Fibroblast of villous mesenchyme (primary cell): ENCODE results near the gene HMCN2. TPM values are rescaled to one million over a fixed set of nuclear protein-coding genes. Genes with fewer than 3 reads are reported as not detected.
"Not testable (repeated sequence)": the region's sequence is repeated elsewhere in the genome, so short reads cannot be mapped to it uniquely, and the experiment has no call there.

Experiments
- DNase-seq: peaks from one replicate; pipeline ENCODE4 v3.0.0-alpha.2; 2010; ENCODE audit warnings: low read depth
- H3K4me3 ChIP-seq: 2 replicates; pipeline ENCODE4 v1.5.1; 2011; ENCODE audit warnings: low read depth, mild to moderate bottlenecking, low read length
- total RNA-seq: library from RNA; depleted of rRNA; stranded (reverse); fragments of >200 nt; gene quantifications from 2 replicates; pipeline ENCODE4 v1.2.3, GENCODE V29; 2012
- TF ChIP-seq, protein P1 (sequence below): IDR thresholded peaks from 2 replicates; pipeline ENCODE4 v1.5.1; 2012; ENCODE audit warnings: low read depth, mild to moderate bottlenecking, low read length; ENCODE audit not compliant: insufficient read depth

Gene HMCN2
- total RNA-seq, 1 donor, result not detected

DNA sequence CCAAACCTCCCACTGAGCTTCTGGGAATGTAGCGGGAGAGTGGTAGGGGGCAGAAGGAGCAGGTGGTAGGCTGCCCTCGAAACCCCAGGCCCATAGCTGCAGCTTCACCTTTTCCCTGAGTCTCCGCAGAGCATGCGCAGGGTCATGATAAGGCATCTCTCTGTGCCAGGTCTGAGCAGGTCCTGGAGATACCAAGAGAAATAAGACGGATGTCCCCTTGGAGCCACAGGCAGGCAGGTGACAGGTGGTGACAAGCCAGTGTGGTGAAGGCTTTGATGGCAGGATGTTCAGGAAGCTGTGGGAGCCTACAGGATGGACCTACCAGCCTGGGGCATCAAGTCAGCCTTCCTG lies 68.1 kb downstream of the HMCN2 start:
- no peak overlapping the region for H3K4me3 ChIP-seq
- DNase-seq, result no peak
- TF ChIP-seq, protein P1, sequence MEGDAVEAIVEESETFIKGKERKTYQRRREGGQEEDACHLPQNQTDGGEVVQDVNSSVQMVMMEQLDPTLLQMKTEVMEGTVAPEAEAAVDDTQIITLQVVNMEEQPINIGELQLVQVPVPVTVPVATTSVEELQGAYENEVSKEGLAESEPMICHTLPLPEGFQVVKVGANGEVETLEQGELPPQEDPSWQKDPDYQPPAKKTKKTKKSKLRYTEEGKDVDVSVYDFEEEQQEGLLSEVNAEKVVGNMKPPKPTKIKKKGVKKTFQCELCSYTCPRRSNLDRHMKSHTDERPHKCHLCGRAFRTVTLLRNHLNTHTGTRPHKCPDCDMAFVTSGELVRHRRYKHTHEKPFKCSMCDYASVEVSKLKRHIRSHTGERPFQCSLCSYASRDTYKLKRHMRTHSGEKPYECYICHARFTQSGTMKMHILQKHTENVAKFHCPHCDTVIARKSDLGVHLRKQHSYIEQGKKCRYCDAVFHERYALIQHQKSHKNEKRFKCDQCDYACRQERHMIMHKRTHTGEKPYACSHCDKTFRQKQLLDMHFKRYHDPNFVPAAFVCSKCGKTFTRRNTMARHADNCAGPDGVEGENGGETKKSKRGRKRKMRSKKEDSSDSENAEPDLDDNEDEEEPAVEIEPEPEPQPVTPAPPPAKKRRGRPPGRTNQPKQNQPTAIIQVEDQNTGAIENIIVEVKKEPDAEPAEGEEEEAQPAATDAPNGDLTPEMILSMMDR, result no peak

DNA sequence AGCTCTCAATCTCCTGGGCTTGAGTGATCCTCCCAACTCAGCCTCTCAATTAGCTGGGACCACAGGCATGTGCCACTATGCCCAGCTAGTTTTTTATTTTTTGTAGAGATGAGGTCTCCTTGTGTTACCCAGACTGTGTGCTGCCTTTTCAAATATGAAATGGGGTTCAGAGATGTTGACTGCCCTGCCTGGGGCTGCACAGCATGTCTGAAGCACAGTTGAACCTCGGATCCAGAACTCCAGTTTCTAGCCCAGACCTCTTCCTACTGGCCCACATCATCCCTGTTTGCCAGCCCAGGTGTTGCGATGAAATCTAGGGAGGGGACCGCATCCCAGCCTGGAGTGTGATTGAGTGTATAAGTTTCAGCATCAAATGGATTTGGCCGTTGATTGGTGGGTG lies 69.4 kb downstream of the HMCN2 start:
- no peak overlapping the region for H3K4me3 ChIP-seq
- no peak for DNase-seq
- TF ChIP-seq, protein P1, result no peak

DNA sequence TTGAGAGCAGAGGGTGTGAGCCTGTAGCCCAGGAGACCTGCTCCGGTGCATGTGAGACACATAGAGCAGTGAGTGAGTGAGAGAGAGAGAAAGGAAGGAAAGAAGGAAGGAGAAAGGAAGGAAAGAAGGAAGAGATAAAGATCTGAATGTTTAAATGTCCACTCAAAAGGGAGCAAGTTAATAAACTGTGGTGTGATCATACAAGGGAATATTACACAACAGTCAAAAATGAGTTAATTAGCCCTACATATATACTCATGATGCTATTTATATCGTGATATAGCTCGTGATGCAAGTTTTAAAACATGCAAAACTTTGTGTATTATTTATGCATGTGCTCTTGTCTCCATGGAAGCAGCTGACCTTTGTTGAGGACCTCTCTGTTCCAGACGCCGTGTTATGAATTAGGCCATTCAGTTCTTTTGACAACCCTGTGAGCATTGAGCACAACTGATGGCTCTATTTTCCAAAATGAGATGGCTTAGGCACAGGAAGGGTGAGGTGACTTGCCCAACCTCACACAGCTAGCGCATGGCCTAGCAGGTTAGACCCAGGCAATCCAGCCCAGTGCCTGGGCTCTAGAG lies 70.6 kb downstream of the HMCN2 start:
- H3K4me3 ChIP-seq, result no peak overlapping the region
- TF ChIP-seq, protein P1, result no peak
- DNase-seq, result peak; percentile 21

DNA sequence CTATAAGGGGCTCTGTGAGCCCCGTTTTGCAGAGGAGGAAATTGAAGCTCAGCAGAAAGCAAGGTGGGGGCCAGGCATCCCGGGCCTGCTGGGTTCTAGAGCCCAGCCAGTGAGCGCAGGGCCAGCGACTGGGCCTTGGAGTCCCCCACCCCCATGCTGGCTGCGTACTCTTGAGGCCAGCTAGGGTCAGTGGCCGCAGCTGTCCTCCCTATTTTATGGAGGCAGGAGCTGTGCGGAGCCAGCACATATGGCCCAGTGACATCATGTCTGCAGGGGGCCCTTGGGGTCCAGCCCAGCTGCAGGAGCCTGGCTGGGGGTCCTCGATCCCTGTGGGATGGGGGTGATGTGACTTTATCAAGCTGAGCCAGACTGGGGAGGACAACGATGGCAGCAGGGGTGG lies 71.3 kb downstream of the HMCN2 start:
- TF ChIP-seq, protein P1, result no peak
- no peak for DNase-seq
- no peak overlapping the region for H3K4me3 ChIP-seq

DNA sequence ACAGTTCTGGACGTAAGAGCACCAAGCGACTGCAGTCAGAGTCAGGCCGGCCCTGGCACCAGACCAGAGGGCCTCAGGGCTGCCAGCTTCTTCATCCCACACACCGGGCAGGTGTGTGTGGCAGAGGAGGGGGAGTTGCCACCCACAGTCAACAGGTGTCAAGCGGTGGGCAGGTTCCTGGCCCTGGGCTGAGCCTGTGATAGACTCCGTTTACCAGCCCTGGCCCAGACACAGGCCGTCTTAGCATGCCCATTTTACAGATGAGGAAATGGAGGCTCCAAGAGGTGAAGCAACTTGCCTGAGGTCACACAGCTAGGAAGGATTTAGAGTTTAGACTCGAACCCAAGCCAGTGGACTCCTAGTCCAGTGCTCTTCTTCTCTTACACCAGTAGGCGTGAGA lies 71.8 kb downstream of the HMCN2 start:
- no peak for DNase-seq
- TF ChIP-seq, protein P1, result no peak
- H3K4me3 ChIP-seq, result no peak overlapping the region

DNA sequence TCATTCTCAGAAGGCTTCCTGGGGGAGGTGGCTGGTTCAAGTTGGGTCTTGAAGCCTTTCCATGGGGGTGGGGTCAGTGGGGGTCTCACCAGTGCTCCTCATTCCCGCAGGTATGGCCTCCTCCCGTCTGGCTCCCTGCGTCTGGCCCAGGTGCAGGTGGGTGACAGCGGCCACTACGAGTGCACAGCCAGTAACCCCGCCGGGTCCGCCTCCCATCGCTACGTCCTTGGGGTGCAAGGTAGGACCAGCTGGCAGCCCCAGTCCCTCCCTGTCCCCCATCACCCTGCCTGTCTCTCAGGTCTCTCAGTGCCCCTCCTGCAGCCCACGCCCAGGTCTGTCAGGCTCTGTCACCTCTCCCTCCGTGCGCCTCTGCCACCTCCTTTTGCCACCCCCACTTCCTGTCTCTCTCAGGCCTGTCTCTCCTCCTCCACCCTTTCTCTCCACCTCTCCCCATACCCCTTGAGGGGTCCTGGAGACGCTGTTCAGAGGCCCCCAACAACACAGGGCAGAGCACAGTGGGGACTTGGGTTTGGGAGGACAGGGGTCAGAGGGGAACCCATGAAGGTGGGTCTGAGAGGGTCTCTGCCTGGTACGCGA lies 72.3 kb downstream of the HMCN2 start:
- H3K4me3 ChIP-seq, result no peak overlapping the region
- DNase-seq, result no peak
- TF ChIP-seq, protein P1, result no peak

DNA sequence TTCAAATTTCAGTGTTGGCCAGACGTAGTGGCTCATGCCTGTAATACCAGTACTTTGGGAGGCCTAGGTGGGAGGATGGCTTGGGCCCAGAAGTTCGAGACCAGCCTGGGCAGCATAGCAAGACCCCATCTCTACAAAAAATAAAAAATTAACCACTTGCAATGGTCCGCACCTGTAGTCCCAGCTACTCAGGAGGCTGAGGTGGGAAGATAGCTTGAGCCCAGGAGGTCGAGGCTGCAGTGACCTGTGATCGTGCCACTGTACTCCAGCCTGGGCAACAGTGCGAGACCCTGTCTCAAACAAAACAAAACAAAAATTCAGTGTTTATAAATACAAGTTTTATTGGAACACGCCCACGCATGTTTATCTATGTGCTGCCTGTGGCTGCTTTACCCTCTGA lies 73.3 kb downstream of the HMCN2 start:
- H3K4me3 ChIP-seq, DNase-seq: not testable (repeated sequence)
